Heart left ventricle (tissue), 16 donors: ENCODE data around the gene SDHB. TPM values are rescaled to one million over a fixed set of nuclear protein-coding genes. Genes with fewer than 3 reads are reported as not detected.

Experiments
- ATAC-seq, 4 donors: fragments of 200-7000 bp; cut with Tn5 transposase; one replicate each; pipeline ENCODE4 v1.9.1; 2020 to 2022; ENCODE audit warnings: moderate library complexity in 4 of 4, mild to moderate bottlenecking in 3 of 4, moderate number of reproducible peaks in 1 of 4
- DNase-seq, 5 donors: peaks; one replicate each; pipeline ENCODE4 v3.0.0-alpha.2; 2020
- H3K27ac ChIP-seq, 12 donors: fragments of 200-600 bp; sonication (generic) in 4 of 12; one replicate each; pipeline versions ENCODE4 v1.5.0 to v1.8.0; 2016 to 2022; ENCODE audit warnings: mild to moderate bottlenecking in 2 of 12
- H3K27me3 ChIP-seq, 9 donors: fragments of 200-600 bp; sonication (generic) in 2 of 9; one replicate each; pipeline versions ENCODE4 v1.5.1 to v1.8.0; 2016 to 2022; ENCODE audit warnings: mild to moderate bottlenecking in 3 of 9
- H3K36me3 ChIP-seq, 9 donors: fragments of 200-600 bp; sonication (generic) in 2 of 9; one replicate each; pipeline versions ENCODE4 v1.5.0 to v1.8.0; 2018 to 2022; ENCODE audit warnings: mild to moderate bottlenecking in 2 of 9
- H3K4me1 ChIP-seq, 12 donors: fragments of 200-600 bp; sonication (generic) in 4 of 12; one replicate each; pipeline versions ENCODE4 v1.5.0 to v1.8.0; 2016 to 2022; ENCODE audit warnings: mild to moderate bottlenecking in 3 of 12
- H3K4me3 ChIP-seq, 12 donors: fragments of 200-600 bp; sonication (generic) in 4 of 12; one replicate each; pipeline versions ENCODE4 v1.5.0 to v1.8.0; 2017 to 2022; ENCODE audit warnings: mild to moderate bottlenecking in 9 of 12, moderate library complexity in 4 of 12
- H3K9me3 ChIP-seq, 12 donors: fragments of 200-600 bp; sonication (generic) in 4 of 12; one replicate each; pipeline versions ENCODE4 v1.5.0 to v1.8.0; 2016 to 2022; ENCODE audit warnings: mild to moderate bottlenecking in 1 of 12
- POLR2A ChIP-seq, 2 donors: fragments of 450-650 bp; IDR thresholded peaks; one replicate each; pipeline ENCODE4 v1.6.1; 2017; ENCODE audit warnings: antibody characterized with exemption in 2 of 2, mild to moderate bottlenecking in 2 of 2, moderate library complexity in 2 of 2
- WGBS, 4 donors: extraction: QIAGEN DNeasy Blood & Tissue Kit in 2 of 4; methylation state at CpG; one replicate each; pipeline versions ENCODE4 v1.1.5 to v1.1.7; 2013 to 2018; 5-methylcytosine and 5-hydroxymethylcytosine counted together
- intact Hi-C, 10 donors: fragments of 100-400 bp; cut with DNase I; formaldehyde crosslinking; loops; one replicate each; pipeline versions ENCODE4 v1.11.1 to v1.14.2; 2022
- polyA plus RNA-seq, 2 donors: library from polyadenylated mRNA; stranded (reverse); fragments of 200-250 nt; gene quantifications; one replicate each; pipeline ENCODE4 v1.2.3, GENCODE V29; 2013
- total RNA-seq, 9 donors: library from RNA; depleted of rRNA in 2 of 9; stranded (reverse); fragments of >200 nt in 2 of 9; fragmentation: NEBNext Ultra II Directional in 3 of 9; extraction: Animal tissue kit (Norgen Biotek cat#: 25700) in 3 of 9; gene quantifications; one replicate each; pipeline versions ENCODE4 v1.1.0 to v1.2.4, GENCODE V29; 2016 to 2023
- TF ChIP-seq, protein P1 (sequence below), 12 donors: fragments of 200-600 bp; sonication (generic) in 4 of 12; IDR thresholded peaks; one replicate each; pipeline versions ENCODE4 v1.5.0 to v1.8.0; 2018 to 2022; ENCODE audit warnings: antibody characterized with exemption in 12 of 12, mild to moderate bottlenecking in 5 of 12
- donor health status: ischemic (EF 13 %, LVEDD 7.1; RV severe dilation, severe dysfunction).
- donor health status: healthy with polysubstance abuse.
- donor health status: DM: no; HTN: yes; CAD: no.
- donor health status: DM: no; HTN: no; CAD: no.
- donor health status: ischemic (EF 25% LVEDD 6.9; RV normal size, moderate dysfunction).
- donor health status: ischemic (EF 25% LVEDD 5.7; RV mildly dilated, moderate dysfunction).
- donor health status: healthy.
- donor health status: DM: yes; HTN: yes; CAD: no.
- donor health status: ischemic (EF 35%, LVEDD 5.7; RV mildly dilated, moderate dysfunction).
- donor health status: nonischemic (EF 11% LVEDD 7.7; RV severe dilation, severe dysfunction).
- donor health status: DM: yes; HTN: yes; CAD: no.
- donor health status: PGD.
- donor health status: ischemic (EF 29% LVEDD 5.4; RV normal size, mild dysfunction).
- donor health status: nonischemic (EF 23%, LVEDD 6.1; RV moderate dilation, normal function).

The SDHB gene
- total and polyA plus RNA-seq, 11 donors: 174 to 617 (median 341) TPM

GRCh38 chr1:17096584-17096983, 42.8 kb upstream of the SDHB start:
- H3K27ac ChIP-seq: no peak overlapping the region
- no peak overlapping the region for H3K4me3 ChIP-seq
- WGBS, 4 donors: 0 to 73% (median 34%) methylated on average over 1 of the region's 1 CpG
- no peaks in the 10 kb centered on the region for H3K27me3 ChIP-seq
- peaks cover 0 to 13% (median 0%) of the 10 kb centered on the region in 12 donors for H3K4me1 ChIP-seq
- no peak for DNase-seq
- no peaks in the 10 kb centered on the region for H3K36me3 ChIP-seq
- peaks cover 0 to 9% (median 0%) of the 10 kb centered on the region in 12 donors for H3K9me3 ChIP-seq
- ATAC-seq: no peak
- intact Hi-C loops: no loop called here
- TF ChIP-seq POLR2A (IDR thresholded peaks at IDR 0.05): no peak

DNA sequence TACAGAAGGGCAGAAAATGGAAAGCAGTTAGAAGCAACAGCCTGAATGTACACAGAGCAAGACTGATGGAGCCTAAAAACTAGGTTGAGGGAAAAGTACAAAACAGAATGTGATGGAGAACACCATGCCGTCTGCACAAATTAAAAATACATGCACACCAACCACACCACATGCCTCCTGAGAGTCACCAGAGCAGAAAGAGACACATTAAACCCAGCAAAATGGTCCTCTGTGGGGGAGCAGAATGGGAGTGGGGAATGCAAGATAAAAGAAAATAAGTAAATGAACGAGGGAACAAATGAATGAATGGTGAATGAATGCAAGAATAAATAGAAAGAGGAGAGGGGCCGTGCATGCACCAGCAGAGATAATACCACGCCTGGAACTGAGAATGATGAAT, 41.3 kb upstream of the SDHB start:
- WGBS, 4 donors: 34 to 61% (median 50%) methylated on average over 4 of the region's 4 CpGs
- ATAC-seq (no peak), DNase-seq (no peak)
- Histone ChIP-seq H3K4me1 (peaks cover 0 to 13% (median 0%) of the 10 kb centered on the region in 12 donors), H3K27me3 (no peaks in the 10 kb centered on the region), H3K4me3 (no peak overlapping the region), H3K27ac (no peak overlapping the region), H3K9me3 (peaks cover 0 to 9% (median 0%) of the 10 kb centered on the region in 12 donors), H3K36me3 (no peaks in the 10 kb centered on the region)
- intact Hi-C loops: no loop called here
- TF ChIP-seq POLR2A (IDR thresholded peaks at IDR 0.05): no peak
- TF ChIP-seq, protein P1, sequence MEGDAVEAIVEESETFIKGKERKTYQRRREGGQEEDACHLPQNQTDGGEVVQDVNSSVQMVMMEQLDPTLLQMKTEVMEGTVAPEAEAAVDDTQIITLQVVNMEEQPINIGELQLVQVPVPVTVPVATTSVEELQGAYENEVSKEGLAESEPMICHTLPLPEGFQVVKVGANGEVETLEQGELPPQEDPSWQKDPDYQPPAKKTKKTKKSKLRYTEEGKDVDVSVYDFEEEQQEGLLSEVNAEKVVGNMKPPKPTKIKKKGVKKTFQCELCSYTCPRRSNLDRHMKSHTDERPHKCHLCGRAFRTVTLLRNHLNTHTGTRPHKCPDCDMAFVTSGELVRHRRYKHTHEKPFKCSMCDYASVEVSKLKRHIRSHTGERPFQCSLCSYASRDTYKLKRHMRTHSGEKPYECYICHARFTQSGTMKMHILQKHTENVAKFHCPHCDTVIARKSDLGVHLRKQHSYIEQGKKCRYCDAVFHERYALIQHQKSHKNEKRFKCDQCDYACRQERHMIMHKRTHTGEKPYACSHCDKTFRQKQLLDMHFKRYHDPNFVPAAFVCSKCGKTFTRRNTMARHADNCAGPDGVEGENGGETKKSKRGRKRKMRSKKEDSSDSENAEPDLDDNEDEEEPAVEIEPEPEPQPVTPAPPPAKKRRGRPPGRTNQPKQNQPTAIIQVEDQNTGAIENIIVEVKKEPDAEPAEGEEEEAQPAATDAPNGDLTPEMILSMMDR (IDR thresholded peaks at IDR 0.05): no peak

- 59 to 68% (median 63%) methylated on average over 5 of the region's 5 CpGs for WGBS, 4 donors
- Histone ChIP-seq H3K9me3 (peaks cover 0 to 9% (median 0%) of the 10 kb centered on the region in 12 donors), H3K4me1 (peaks cover 0 to 13% (median 0%) of the 10 kb centered on the region in 12 donors), H3K27me3 (no peaks in the 10 kb centered on the region), H3K27ac (no peak overlapping the region), H3K36me3 (no peaks in the 10 kb centered on the region), H3K4me3 (no peak overlapping the region)
- DNase-seq (no peak), ATAC-seq (no peak)
- TF ChIP-seq, protein P1 (IDR thresholded peaks at IDR 0.05): no peak
- no peak for TF ChIP-seq POLR2A (IDR thresholded peaks at IDR 0.05)
- intact Hi-C loops: no loop called here
These were observed 40.8 kb upstream of the SDHB start for GRCh38 chr1:17094664-17095063.

GRCh38 chr1:17093822-17094393, 40.1 kb upstream of the SDHB start:
- no peak for DNase-seq
- intact Hi-C loops: no loop called here
- peak overlapping the region in 1 of 12 donors; percentile 37 for H3K27ac ChIP-seq

More at GRCh38 chr1:17093822-17094393, 40.1 kb upstream of the SDHB start:
- 83 to 85% (median 84%) methylated on average over 5 to 8 of the region's 8 CpGs for WGBS, 4 donors
- H3K9me3 ChIP-seq: peaks cover 0 to 9% (median 0%) of the 10 kb centered on the region in 12 donors
- no peaks in the 10 kb centered on the region for H3K27me3 ChIP-seq
- no peak for ATAC-seq
- no peak overlapping the region for H3K4me3 ChIP-seq
- peaks cover 0 to 11% (median 0%) of the 10 kb centered on the region in 12 donors for H3K4me1 ChIP-seq
- TF ChIP-seq, protein P1 (IDR thresholded peaks at IDR 0.05): no peak
- TF ChIP-seq POLR2A (IDR thresholded peaks at IDR 0.05): no peak
- H3K36me3 ChIP-seq: no peaks in the 10 kb centered on the region
